SH-SY5Y (cell line): ENCODE data around the gene OGFOD1.

Experiments
- GATA2 ChIP-seq: IDR thresholded peaks from 2 replicates; pipeline ENCODE4 v1.6.1; 2011; ENCODE audit warnings: mild to moderate bottlenecking, low read depth, low read length
- GATA3 ChIP-seq: IDR thresholded peaks from 2 replicates; pipeline ENCODE4 v1.6.1; 2011; ENCODE audit warnings: low read depth, mild to moderate bottlenecking, low read length, moderate library complexity

DNA sequence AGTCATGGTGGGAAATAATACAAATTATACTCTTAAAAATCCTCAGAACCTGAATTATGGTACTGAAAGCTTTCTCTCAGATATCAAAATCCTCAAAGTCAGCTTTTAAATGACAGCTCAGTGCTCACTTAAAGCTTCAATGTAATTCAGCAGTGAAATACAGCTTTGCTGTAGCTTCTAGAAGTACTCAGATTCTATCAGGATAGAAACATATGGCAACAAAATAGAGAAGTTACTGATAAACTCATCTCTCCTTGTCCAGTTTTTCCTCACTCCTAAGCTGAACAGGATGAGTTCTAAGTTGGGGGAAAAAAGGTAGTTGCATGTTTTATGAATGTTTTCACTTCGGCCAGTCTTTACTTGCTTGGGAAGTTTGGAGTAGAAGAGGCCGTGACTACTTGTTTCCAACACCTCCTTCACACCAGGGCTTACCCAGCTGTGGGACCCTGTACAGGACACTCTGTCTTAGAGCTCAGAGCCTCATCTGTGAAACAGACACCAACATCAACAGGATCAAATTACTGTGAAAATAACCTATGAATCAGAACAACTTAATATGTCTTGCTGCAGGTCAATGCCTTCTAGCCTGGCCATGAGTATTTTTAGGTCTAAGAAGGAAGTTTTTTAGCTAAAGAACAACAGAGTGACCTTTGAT is 30.2 kb downstream of the OGFOD1 start:
- no peak for TF ChIP-seq GATA2
- no peak for TF ChIP-seq GATA3
